Measurements from ENCODE around the gene SLX4. TPM values are rescaled to one million over a fixed set of nuclear protein-coding genes. Genes with fewer than 3 reads are reported as not detected.

Gene SLX4
- total and polyA plus RNA-seq, 7 donors = 0.87 to 4.1 (median 2.5) TPM

DNA sequence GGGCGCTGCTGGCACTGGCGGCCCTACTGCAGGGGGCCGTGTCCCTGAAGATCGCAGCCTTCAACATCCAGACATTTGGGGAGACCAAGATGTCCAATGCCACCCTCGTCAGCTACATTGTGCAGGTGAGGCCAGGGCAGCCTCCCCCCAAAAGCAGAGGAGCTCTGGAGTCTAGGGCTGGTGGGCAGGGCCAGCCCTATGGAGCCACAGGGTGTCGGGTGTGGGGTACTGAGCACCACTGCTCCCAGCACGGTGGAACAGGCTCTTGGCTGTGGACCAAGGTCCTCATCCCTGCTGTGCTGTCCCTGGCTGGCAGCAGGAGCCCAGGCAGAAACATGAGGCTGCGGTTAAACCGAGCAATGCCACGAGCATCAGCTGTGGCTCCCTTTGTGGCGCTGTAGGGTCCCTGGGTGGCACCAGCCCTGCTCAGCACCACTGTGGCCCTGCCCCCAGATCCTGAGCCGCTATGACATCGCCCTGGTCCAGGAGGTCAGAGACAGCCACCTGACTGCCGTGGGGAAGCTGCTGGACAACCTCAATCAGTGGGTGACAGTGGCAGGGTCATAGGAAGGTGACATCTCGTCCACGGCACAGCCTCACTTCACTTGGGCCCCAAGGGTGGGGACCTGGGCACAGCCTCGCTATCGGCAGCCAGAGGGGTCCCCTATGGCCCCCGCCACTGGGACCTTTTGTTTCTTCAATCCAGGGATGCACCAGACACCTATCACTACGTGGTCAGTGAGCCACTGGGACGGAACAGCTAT, 44.2 kb upstream of the SLX4 start:
- H3K27ac ChIP-seq = no peak overlapping the region
- WGBS, 3 donors = 77 to 81% (median 78%) methylated on average over 21 of the region's 21 CpGs
- peaks cover 0 to 75% of the 10 kb centered on the region in 2 donors for H3K36me3 ChIP-seq (ENCODE audit: insufficient read depth in 1 of 2, low read depth in 1 of 2)
- DNase-seq (peak in 1 of 2 donors; percentile 35), ATAC-seq (no peak)
- no peaks in the 10 kb centered on the region for H3K4me1 ChIP-seq
- intact Hi-C loops (cut with DNase I) = no loop called here
- no peak for TF ChIP-seq CTCF (IDR thresholded peaks at IDR 0.05)
- H3K4me3 ChIP-seq = no peak overlapping the region
- H3K27me3 ChIP-seq (ENCODE audit: insufficient read depth in 3 of 3, low read length in 2 of 3) = no peaks in the 10 kb centered on the region
- no peaks in the 10 kb centered on the region for H3K9me3 ChIP-seq

DNA sequence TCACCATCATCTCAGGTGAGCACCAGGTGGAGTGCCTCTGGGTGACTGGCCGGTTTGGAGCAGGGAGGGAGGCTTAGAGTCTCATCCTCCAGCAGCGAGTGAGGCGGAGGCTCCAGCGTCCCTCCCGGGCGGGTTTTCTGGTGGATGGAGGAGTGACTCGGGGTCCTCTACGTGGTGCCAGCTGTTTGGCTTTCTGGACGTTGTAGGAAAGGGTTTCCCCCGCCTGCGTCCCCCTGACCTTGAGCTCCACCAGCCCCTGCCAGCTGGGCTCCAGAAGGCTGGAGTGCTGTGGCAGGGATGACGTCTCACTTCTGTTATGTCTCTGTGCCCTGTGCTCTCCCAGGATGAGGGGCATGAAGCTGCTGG, 43.6 kb upstream of the SLX4 start:
- Histone ChIP-seq H3K4me1 (no peaks in the 10 kb centered on the region), H3K9me3 (no peaks in the 10 kb centered on the region), H3K27ac (no peak overlapping the region), H3K27me3 (ENCODE audit: insufficient read depth in 3 of 3, low read length in 2 of 3) (no peaks in the 10 kb centered on the region), H3K4me3 (no peak overlapping the region), H3K36me3 (ENCODE audit: insufficient read depth in 1 of 2, low read depth in 1 of 2) (peaks cover 0 to 71% of the 10 kb centered on the region in 2 donors)
- DNase-seq (peak in 1 of 2 donors; percentile 41), ATAC-seq (no peak)
- intact Hi-C loops (cut with DNase I) = no loop called here
- TF ChIP-seq CTCF (IDR thresholded peaks at IDR 0.05) = no peak
- WGBS, 3 donors = 71 to 83% (median 74%) methylated on average over 12 of the region's 12 CpGs

DNA sequence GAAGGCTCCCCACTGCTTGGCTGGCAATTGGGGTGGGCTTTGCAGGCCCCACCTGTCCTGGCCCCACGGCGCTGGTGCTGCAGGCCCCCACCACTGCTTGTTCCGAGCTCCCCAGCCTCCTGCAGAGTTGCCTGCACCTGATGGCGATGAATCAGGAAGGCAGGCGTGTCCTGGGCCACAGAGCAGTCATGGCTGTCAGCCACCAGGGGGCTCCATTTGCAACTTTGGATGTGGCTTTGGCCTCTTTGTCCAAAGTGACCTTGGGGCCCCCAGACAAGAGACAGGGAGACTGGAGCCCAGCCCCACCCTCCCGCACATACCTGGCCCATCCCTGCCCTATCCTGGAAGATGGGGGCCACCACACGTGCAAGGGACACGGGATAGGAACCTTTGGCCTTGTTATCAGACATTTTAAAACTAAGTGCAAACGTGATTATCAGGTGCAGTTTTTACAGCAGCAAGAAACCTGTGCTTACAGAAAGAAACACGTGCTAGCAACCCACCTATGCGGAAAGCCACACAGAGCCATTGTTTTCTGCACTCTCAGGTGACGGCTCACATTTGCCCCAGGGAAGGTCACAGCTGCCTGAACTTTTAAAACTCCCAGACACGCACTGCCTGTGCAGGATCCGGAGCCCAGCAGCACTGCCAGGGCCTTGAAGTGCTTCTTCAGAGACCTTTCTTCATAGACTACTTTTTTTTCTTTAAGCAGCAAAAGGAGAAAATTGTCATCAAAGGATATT, 43.0 kb upstream of the SLX4 start, which contains the start of gene DNASE1:
Gene DNASE1, plus strand, starts transcription at position 443 of the 743 bp plus-strand sequence. CDS start 683 bp downstream, outside the sequence.
- DNase-seq (peak; percentile 39 to 74), ATAC-seq (peak; percentile 51 to 76 (median 63))
- no peaks in the 10 kb centered on the region for H3K4me1 ChIP-seq
- H3K27me3 ChIP-seq (ENCODE audit: insufficient read depth in 3 of 3, low read length in 2 of 3) = no peaks in the 10 kb centered on the region
- peaks cover 0 to 65% of the 10 kb centered on the region in 2 donors for H3K36me3 ChIP-seq (ENCODE audit: insufficient read depth in 1 of 2, low read depth in 1 of 2)
- no peak within 1 kb of the TSS for H3K27ac ChIP-seq
- no peak within 1 kb of the TSS for H3K4me3 ChIP-seq
- no peaks in the 10 kb centered on the region for H3K9me3 ChIP-seq
- peak; percentile 53 for TF ChIP-seq CTCF (IDR thresholded peaks at IDR 0.05)
- WGBS, 3 donors = 60 to 83% (median 73%) methylated on average over 14 of the region's 14 CpGs
- intact Hi-C loops (cut with DNase I) = no loop called here

DNA sequence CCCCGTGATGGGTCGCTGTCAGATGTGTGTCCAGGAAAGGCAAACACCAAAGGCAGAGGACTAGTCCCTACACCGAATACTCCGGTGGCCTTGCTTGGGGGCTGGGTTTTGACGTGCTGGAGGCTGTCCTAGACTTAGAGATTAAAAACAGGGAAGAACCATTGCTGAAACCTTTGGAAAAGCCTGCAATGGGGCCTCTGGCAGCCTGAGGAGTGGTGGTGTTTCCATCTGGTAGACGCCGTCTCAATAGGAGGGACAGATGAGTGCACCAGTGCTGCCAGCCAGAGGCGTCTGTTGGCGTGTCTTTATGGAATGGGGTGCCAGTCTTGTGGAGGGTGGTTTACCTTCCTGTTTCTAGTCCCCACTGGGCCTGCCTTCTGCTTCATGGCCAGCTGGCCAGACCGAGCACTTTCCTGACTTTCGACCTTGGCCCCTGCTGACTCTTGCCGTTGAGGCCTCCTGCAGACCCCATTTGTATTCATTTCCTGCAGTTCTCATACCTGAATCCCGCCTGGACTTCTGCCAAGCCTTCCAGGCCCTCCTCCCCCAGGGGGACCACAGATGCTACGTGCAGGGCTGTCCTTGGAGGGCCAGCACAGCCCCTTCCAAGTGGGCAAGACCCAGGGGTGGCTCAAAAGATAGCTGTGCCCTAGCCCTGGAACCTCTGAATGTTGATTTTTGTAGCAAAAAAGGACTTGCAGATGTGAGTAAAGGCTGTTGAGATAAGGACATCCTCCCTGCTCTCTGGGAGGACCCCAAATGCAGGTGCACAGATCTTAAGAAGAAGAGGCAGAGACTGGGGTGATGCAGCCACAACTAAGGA, 41.2 kb upstream of the SLX4 start:
- Histone ChIP-seq H3K27me3 (ENCODE audit: insufficient read depth in 3 of 3, low read length in 2 of 3) (no peaks in the 10 kb centered on the region), H3K4me3 (no peak overlapping the region), H3K27ac (no peak overlapping the region), H3K4me1 (no peaks in the 10 kb centered on the region), H3K9me3 (no peaks in the 10 kb centered on the region), H3K36me3 (ENCODE audit: insufficient read depth in 1 of 2, low read depth in 1 of 2) (peaks cover 0 to 47% of the 10 kb centered on the region in 2 donors)
- 60 to 76% (median 74%) methylated on average over 14 of the region's 14 CpGs for WGBS, 3 donors
- ATAC-seq (no peak), DNase-seq (no peak)
- no peak for TF ChIP-seq CTCF (IDR thresholded peaks at IDR 0.05)
- intact Hi-C loops (cut with DNase I) = no loop called here
